HUES64 (cell line): ENCODE measurements around the gene VEZF1.

Source experiments
- H3K27ac ChIP-seq: 2 replicates; pipeline ENCODE4 v1.7.0; 2013; ENCODE audit warnings: low read depth, low read length, inconsistent platforms
- H3K27me3 ChIP-seq: 2 replicates; pipeline ENCODE4 v1.6.1; 2013; ENCODE audit warnings: mild to moderate bottlenecking, low read length; ENCODE audit not compliant: insufficient read depth
- H3K36me3 ChIP-seq: 2 replicates; pipeline ENCODE4 v1.6.1; 2013; ENCODE audit warnings: mild to moderate bottlenecking, low read length; ENCODE audit not compliant: insufficient read depth
- H3K4me1 ChIP-seq: 2 replicates; pipeline ENCODE4 v1.6.1; 2013; ENCODE audit warnings: mild to moderate bottlenecking, low read length, moderate library complexity; ENCODE audit not compliant: insufficient read depth
- H3K4me3 ChIP-seq: 2 replicates; pipeline ENCODE4 v1.5.1; 2013; ENCODE audit warnings: mild to moderate bottlenecking, low read length, moderate library complexity
- H3K9ac ChIP-seq: 2 replicates; pipeline ENCODE4 v1.6.1; 2013; ENCODE audit warnings: mild to moderate bottlenecking, low read depth, low read length
- H3K9me3 ChIP-seq: 2 replicates; pipeline ENCODE4 v1.6.1; 2013; ENCODE audit warnings: low read depth, low read length; ENCODE audit not compliant: insufficient read depth
- WGBS: fragments of 150-250, 120-280 bp; methylation state at CpG from one replicate; pipeline ENCODE4 v1.1.7; 2013; ENCODE audit warnings: missing lambda C conversion rate; 5-methylcytosine and 5-hydroxymethylcytosine counted together

Gene VEZF1

DNA sequence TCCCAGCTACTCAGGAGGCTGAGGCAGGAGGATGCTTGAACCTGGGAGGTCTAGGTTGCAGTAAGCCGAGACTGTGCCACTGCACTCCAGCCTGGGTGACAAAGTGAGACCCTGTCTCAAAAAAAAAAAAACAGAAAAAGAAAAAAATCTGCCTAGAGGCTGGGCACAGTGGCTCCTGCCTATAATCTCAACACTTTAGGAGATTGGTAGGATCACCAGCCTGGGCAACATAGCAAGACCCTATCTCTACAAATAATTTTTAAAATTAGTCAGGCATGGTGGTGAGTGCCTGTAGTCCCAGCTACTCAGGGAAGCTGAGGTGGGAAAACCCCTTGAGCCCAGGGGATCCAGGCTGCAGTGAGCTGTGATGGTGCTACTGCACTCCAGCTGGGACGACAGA lies 50.6 kb downstream of the VEZF1 start:
- 93% methylated on average over 1 of the region's 2 CpGs for WGBS
- no peaks in the 10 kb centered on the region for H3K27me3 ChIP-seq

GRCh38 chr17:57935833-57936807 lies 51.9 kb downstream of the VEZF1 start:
- Histone ChIP-seq H3K4me1 (peaks cover 36% of the 10 kb centered on the region), H3K27me3 (no peaks in the 10 kb centered on the region), H3K27ac (peak overlapping the region; percentile 91), H3K9me3 (no peaks in the 10 kb centered on the region), H3K9ac (peak overlapping the region; percentile 70), H3K4me3 (no peak overlapping the region), H3K36me3 (no peaks in the 10 kb centered on the region)
- WGBS = 68% methylated on average over 11 of the region's 11 CpGs

More for the DNA sequence above, 50.6 kb downstream of the VEZF1 start:
- H3K4me1 ChIP-seq = peaks cover 31% of the 10 kb centered on the region
- H3K36me3 ChIP-seq = no peaks in the 10 kb centered on the region
- no peaks in the 10 kb centered on the region for H3K9me3 ChIP-seq
- no peak overlapping the region for H3K9ac ChIP-seq
- no peak overlapping the region for H3K4me3 ChIP-seq
- H3K27ac ChIP-seq = no peak overlapping the region

DNA sequence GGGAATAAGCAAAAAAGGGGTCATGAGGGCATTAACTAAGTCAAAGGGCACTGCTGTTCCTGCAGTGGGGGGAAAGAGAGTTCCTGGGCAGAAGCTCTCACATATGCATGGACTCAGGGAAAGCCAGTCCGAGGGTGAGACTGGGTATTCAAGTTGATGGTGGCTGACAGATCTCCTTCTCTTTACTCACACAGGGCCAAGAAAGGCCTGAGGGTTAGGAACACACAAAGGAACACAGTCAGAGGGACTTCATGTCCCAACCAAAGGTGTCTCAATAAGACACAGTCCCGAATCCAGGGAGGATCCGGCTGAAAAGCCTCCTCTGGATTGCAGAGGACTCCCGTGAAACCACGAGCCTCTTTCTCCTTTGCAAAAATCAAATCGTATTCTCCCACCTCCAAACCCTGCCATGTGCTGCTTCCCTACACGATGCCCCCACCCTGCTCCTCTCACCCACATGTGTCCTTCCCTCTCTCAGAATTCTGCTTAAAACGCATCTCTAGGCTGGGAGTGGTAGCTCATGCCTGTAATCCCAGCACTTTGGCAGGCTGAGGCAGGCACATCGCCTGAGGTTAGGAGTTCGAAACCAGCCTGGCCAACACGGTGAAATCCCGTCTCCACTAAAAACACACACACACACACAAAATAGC lies 56.4 kb downstream of the VEZF1 start:
- H3K4me1 ChIP-seq = peaks cover 36% of the 10 kb centered on the region

GRCh38 chr17:57930239-57930638 lies 57.8 kb downstream of the VEZF1 start:
- no peak overlapping the region for H3K4me3 ChIP-seq
- H3K9ac ChIP-seq = no peak overlapping the region
- no peaks in the 10 kb centered on the region for H3K27me3 ChIP-seq
- peaks cover 31% of the 10 kb centered on the region for H3K4me1 ChIP-seq
- H3K27ac ChIP-seq = no peak overlapping the region
- WGBS = 89% methylated on average over 5 of the region's 5 CpGs
- H3K9me3 ChIP-seq = no peaks in the 10 kb centered on the region
- no peaks in the 10 kb centered on the region for H3K36me3 ChIP-seq

More for the DNA sequence above, 56.4 kb downstream of the VEZF1 start:
- Histone ChIP-seq H3K27ac (no peak overlapping the region), H3K9me3 (no peaks in the 10 kb centered on the region), H3K36me3 (no peaks in the 10 kb centered on the region), H3K27me3 (no peaks in the 10 kb centered on the region), H3K9ac (no peak overlapping the region), H3K4me3 (no peak overlapping the region)
- 83% methylated on average over 12 of the region's 12 CpGs for WGBS

- no peak overlapping the region for H3K9ac ChIP-seq
- no peak overlapping the region for H3K27ac ChIP-seq
- no peaks in the 10 kb centered on the region for H3K9me3 ChIP-seq
- no peaks in the 10 kb centered on the region for H3K36me3 ChIP-seq
- 92% methylated on average over 4 of the region's 4 CpGs for WGBS
- peaks cover 31% of the 10 kb centered on the region for H3K4me1 ChIP-seq
- H3K27me3 ChIP-seq = no peaks in the 10 kb centered on the region
- no peak overlapping the region for H3K4me3 ChIP-seq
These were observed 58.7 kb downstream of the VEZF1 start for GRCh38 chr17:57929386-57929785.

DNA sequence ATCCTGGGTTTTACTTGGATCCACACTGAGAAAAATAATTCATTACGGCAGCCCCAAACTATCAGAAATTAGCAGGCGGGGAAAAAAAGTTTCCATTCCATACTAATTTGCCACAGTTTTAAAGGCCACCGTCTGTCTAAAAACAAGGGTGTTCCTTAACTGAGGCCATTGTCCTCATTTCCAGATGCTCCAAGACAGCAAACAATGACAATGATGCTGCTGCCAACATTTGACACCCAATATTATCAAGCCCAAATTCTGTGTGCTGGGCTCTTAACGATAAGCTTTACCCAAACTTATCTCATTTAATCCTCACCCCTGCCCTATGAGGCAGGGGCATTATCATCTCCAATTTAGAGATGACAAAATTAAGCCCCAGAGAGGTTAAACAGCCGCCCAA lies 59.1 kb downstream of the VEZF1 start:
- Histone ChIP-seq H3K27me3 (no peaks in the 10 kb centered on the region), H3K36me3 (no peaks in the 10 kb centered on the region), H3K9me3 (no peaks in the 10 kb centered on the region), H3K9ac (no peak overlapping the region), H3K4me1 (peaks cover 31% of the 10 kb centered on the region), H3K4me3 (no peak overlapping the region), H3K27ac (no peak overlapping the region)
- 88% methylated on average over 5 of the region's 5 CpGs for WGBS

GRCh38 chr17:57927048-57927723 lies 60.9 kb downstream of the VEZF1 start:
- no peak overlapping the region for H3K9ac ChIP-seq
- peak overlapping the region; percentile 2; the same call in 1 of the 2 replicates for H3K27ac ChIP-seq
- peaks cover 31% of the 10 kb centered on the region for H3K4me1 ChIP-seq
- no peak overlapping the region for H3K4me3 ChIP-seq
- no peaks in the 10 kb centered on the region for H3K36me3 ChIP-seq
- H3K27me3 ChIP-seq = no peaks in the 10 kb centered on the region
- WGBS = 7% methylated on average over 5 of the region's 5 CpGs
- H3K9me3 ChIP-seq = no peaks in the 10 kb centered on the region

DNA sequence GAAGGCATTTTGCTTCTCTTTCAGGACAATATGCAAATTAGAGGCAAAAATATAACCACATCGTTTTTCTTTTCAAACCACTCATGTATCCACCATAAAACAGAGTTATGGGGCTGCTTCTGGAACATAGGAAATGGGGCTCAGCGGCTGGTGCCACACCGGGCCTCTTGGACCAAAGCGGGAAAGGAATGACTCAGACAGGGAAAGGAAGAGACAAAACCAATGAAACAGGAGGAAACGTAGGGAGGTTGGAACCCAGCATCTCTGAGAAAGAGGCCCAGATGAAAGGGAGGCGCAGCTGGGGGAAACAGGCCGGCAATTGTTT lies 61.4 kb downstream of the VEZF1 start:
- Histone ChIP-seq H3K9ac (no peak overlapping the region), H3K9me3 (no peaks in the 10 kb centered on the region), H3K36me3 (no peaks in the 10 kb centered on the region), H3K4me1 (peaks cover 31% of the 10 kb centered on the region), H3K27ac (no peak overlapping the region), H3K4me3 (no peak overlapping the region), H3K27me3 (no peaks in the 10 kb centered on the region)
- 24% methylated on average over 7 of the region's 7 CpGs for WGBS

- Histone ChIP-seq H3K4me1 (peaks cover 26% of the 10 kb centered on the region), H3K9me3 (no peaks in the 10 kb centered on the region), H3K9ac (no peak overlapping the region), H3K4me3 (no peak overlapping the region), H3K27me3 (no peaks in the 10 kb centered on the region), H3K36me3 (no peaks in the 10 kb centered on the region), H3K27ac (no peak overlapping the region)
- WGBS = 79% methylated on average over 9 of the region's 9 CpGs
These were observed 62.6 kb downstream of the VEZF1 start for GRCh38 chr17:57925361-57925990.

GRCh38 chr17:57924677-57925076 lies 63.4 kb downstream of the VEZF1 start:
- H3K4me3 ChIP-seq = no peak overlapping the region
- H3K9me3 ChIP-seq = no peaks in the 10 kb centered on the region
- no peak overlapping the region for H3K9ac ChIP-seq
- no peaks in the 10 kb centered on the region for H3K36me3 ChIP-seq
- H3K4me1 ChIP-seq = peaks cover 32% of the 10 kb centered on the region
- over 99% methylated on average over 3 of the region's 4 CpGs for WGBS
- H3K27me3 ChIP-seq = no peaks in the 10 kb centered on the region
- H3K27ac ChIP-seq = no peak overlapping the region
